HepG2 (cell line): Measurements from ENCODE around the gene MTMR1. TPM values are rescaled to one million over a fixed set of nuclear protein-coding genes. Genes with fewer than 3 reads are reported as not detected.

ENCODE experiments used
- ATAC-seq: fragments of 200-7000 bp; cut with Tn5 transposase; 3 replicates; pipeline ENCODE4 v1.9.1; 2020; ENCODE audit warnings: mild to moderate bottlenecking, moderate library complexity
- BruUV-seq: library from RNA; stranded (reverse); fragments of 400-500 nt; replicated peaks from 2 replicates; lab custom pipeline; 2021; lab: Mats Ljungman, UMichigan
- CTCF ChIA-PET: fragments of 300-600 bp; formaldehyde crosslinking; extraction: SDS; loops from one replicate; lab custom pipeline; 2021; ENCODE audit warnings: low total read pairs, inconsistent platforms, low intra/inter-chr PET ratio; lab: Yijun Ruan, JAX
- POLR2A ChIA-PET: fragments of 350-600 bp; sonication (Branson Sonifier 250); formaldehyde crosslinking; loops from one replicate; lab custom pipeline; 2020; ENCODE audit warnings: antibody characterized with exemption, inconsistent platforms; lab: Yijun Ruan, JAX
- DNase-seq: peaks from one replicate; pipeline ENCODE4 v3.0.0-alpha.2; 2015; ENCODE audit warnings: low spot score
- FAIRE-seq: peaks from 3 replicates; lab custom pipeline; 2011; peaks lifted over from hg19 to GRCh38; lab: Jason Lieb, UNC
- H2AFZ ChIP-seq: one replicate; pipeline ENCODE4 v1.6.1; 2011; ENCODE audit warnings: low read length, inconsistent platforms
- H3K27ac ChIP-seq: fragments of 300-600 bp; 3 replicates; pipeline ENCODE4 v1.8.0; 2011; ENCODE audit warnings: mixed run types, mild to moderate bottlenecking, mixed read lengths, low read length, inconsistent platforms; ENCODE audit not compliant: insufficient read depth; ENCODE audit errors: extremely low read length
- H3K27me3 ChIP-seq, 2 experiments: fragments of 200-600 bp in 1 of 2; 2 replicates in 1 of 2; 3 replicates in 1 of 2; pipeline versions ENCODE4 v1.6.0 to v1.8.0; 2011; ENCODE audit warnings: low read length in 2 of 2, mild to moderate bottlenecking in 2 of 2, moderate library complexity in 2 of 2, inconsistent platforms in 1 of 2; ENCODE audit not compliant: insufficient read depth in 2 of 2, control insufficient read depth in 1 of 2
- H3K36me3 ChIP-seq, 2 experiments: fragments of 200-600 bp in 1 of 2; replicated peaks in 1 of 2; 2 replicates in 1 of 2; 3 replicates in 1 of 2; pipeline versions ENCODE4 v1.5.1 to v1.8.0; 2011; ENCODE audit warnings: low read length in 2 of 2, inconsistent platforms in 1 of 2; ENCODE audit not compliant: insufficient read depth in 2 of 2, control insufficient read depth in 1 of 2
- H3K4me1 ChIP-seq: 2 replicates; pipeline ENCODE4 v1.5.1; 2012; ENCODE audit warnings: low read length, inconsistent platforms; ENCODE audit not compliant: insufficient read depth
- H3K4me2 ChIP-seq: 2 replicates; pipeline ENCODE4 v1.6.0; 2011; ENCODE audit warnings: low read depth, low read length, inconsistent platforms
- H3K4me3 ChIP-seq, 3 experiments: fragments of 200-600 bp in 1 of 3; sonication (generic), shearing (Covaris generic) in 1 of 3; replicated peaks in 1 of 3; 2 replicates each; pipeline ENCODE4 v1.5.1; 2011 to 2016; ENCODE audit warnings: low read length in 3 of 3, inconsistent platforms in 2 of 3, low read depth in 2 of 3, mild to moderate bottlenecking in 2 of 3, control low read depth in 1 of 3, mixed read lengths in 1 of 3; ENCODE audit not compliant: insufficient read depth in 1 of 3
- H3K79me2 ChIP-seq: one replicate; pipeline ENCODE4 v1.6.1; 2011; ENCODE audit warnings: low read length, inconsistent platforms; ENCODE audit not compliant: insufficient read depth
- H3K9ac ChIP-seq: 2 replicates; pipeline ENCODE4 v1.6.0; 2011; ENCODE audit warnings: mild to moderate bottlenecking, low read depth, low read length, inconsistent platforms; ENCODE audit not compliant: insufficient read depth
- H3K9me3 ChIP-seq: 2 replicates; pipeline ENCODE4 v1.5.1; 2012; ENCODE audit warnings: mild to moderate bottlenecking, low read length
- H4K20me1 ChIP-seq: 2 replicates; pipeline ENCODE4 v1.6.0; 2011; ENCODE audit warnings: inconsistent platforms, mild to moderate bottlenecking, low read length, moderate library complexity; ENCODE audit not compliant: insufficient read depth
- BORCS8-MEF2B ChIP-seq: sonication (generic); formaldehyde crosslinking; IDR thresholded peaks from 2 replicates; pipeline ENCODE4 v1.8.0; 2022; ENCODE audit warnings: mild to moderate bottlenecking, missing genetic modification reagents
- CBX1 ChIP-seq: IDR thresholded peaks from one replicate; pipeline ENCODE4 v1.6.1; 2016; ENCODE audit warnings: antibody characterized with exemption, low read depth
- GABPA ChIP-seq, 2 experiments: IDR thresholded peaks; 2 replicates each; pipeline ENCODE4 v1.6.1; 2011 to 2016; ENCODE audit warnings: low read depth in 2 of 2, low read length in 1 of 2, missing biosample characterization in 1 of 2, missing genetic modification characterization in 1 of 2
- GFI1 ChIP-seq: sonication (generic); formaldehyde crosslinking; IDR thresholded peaks from 2 replicates; pipeline ENCODE4 v1.5.0; 2020; ENCODE audit warnings: missing genetic modification reagents, mild to moderate bottlenecking, borderline replicate concordance
- HNF4G ChIP-seq, 2 experiments: sonication (generic) in 1 of 2; formaldehyde crosslinking in 1 of 2; IDR thresholded peaks; 2 replicates each; pipeline versions ENCODE4 v1.4.0 to v1.6.1; 2011 to 2020; ENCODE audit warnings: borderline replicate concordance in 2 of 2, low read depth in 2 of 2, mild to moderate bottlenecking in 2 of 2, low read length in 1 of 2, missing genetic modification reagents in 1 of 2, moderate library complexity in 1 of 2
- MBNL3 ChIP-seq: fragments of 250-450 bp; sonication (Bioruptor Pico); conservative IDR thresholded peaks from 2 replicates; pipeline ENCODE4 v1.8.0; 2022; ENCODE audit warnings: mild to moderate bottlenecking, inconsistent platforms
- POLR2AphosphoS2 ChIP-seq: IDR thresholded peaks from 2 replicates; pipeline ENCODE4 v1.6.1; 2011; ENCODE audit warnings: low read depth, low read length, improper control_type of control experiment
- TAF1 ChIP-seq: sonication (generic); formaldehyde crosslinking; IDR thresholded peaks from 2 replicates; pipeline ENCODE4 v1.4.0; 2020; ENCODE audit warnings: missing genetic modification reagents
- YEATS2 ChIP-seq: sonication (generic); formaldehyde crosslinking; IDR thresholded peaks from 2 replicates; pipeline ENCODE4 v1.4.0; 2020; ENCODE audit warnings: missing genetic modification reagents, borderline replicate concordance
- ZEB1 ChIP-seq: IDR thresholded peaks from 2 replicates; pipeline ENCODE4 v1.6.1; 2012; ENCODE audit warnings: mild to moderate bottlenecking, low read depth, inconsistent platforms; ENCODE audit not compliant: insufficient replicate concordance
- ZFAT ChIP-seq: sonication (generic); formaldehyde crosslinking; conservative IDR thresholded peaks from 2 replicates; pipeline ENCODE4 v1.8.1; 2023; ENCODE audit warnings: missing genetic modification reagents, inconsistent platforms
- ZIK1 ChIP-seq: sonication (generic); formaldehyde crosslinking; IDR thresholded peaks from 2 replicates; pipeline ENCODE4 v1.5.0; 2020; ENCODE audit warnings: mild to moderate bottlenecking, low read depth, missing genetic modification reagents, borderline replicate concordance
- ZNF441 ChIP-seq: sonication (generic); formaldehyde crosslinking; IDR thresholded peaks from 2 replicates; pipeline ENCODE4 v1.7.0; 2021; ENCODE audit warnings: missing genetic modification reagents, borderline replicate concordance
- ZNF577 ChIP-seq: sonication (generic); formaldehyde crosslinking; IDR thresholded peaks from 2 replicates; pipeline ENCODE4 v1.4.0; 2020; ENCODE audit warnings: mild to moderate bottlenecking, low read depth, missing genetic modification reagents, borderline replicate concordance
- ZNF615 ChIP-seq: sonication (generic); formaldehyde crosslinking; IDR thresholded peaks from 2 replicates; pipeline ENCODE4 v1.5.0; 2020; ENCODE audit warnings: mild to moderate bottlenecking, missing genetic modification reagents, borderline replicate concordance
- WGBS: methylation state at CpG from one replicate; pipeline ENCODE4 v1.1.6; 2017; ENCODE audit warnings: low lambda C conversion rate; 5-methylcytosine and 5-hydroxymethylcytosine counted together
- in situ Hi-C: cut with HindIII; loops from 2 replicates; pipeline ENCODE4 v1.10.0; 2017; ENCODE audit warnings: low pct_unique_long_range_greater_than_20kb; ENCODE audit not compliant: extremely low pct_ligation_motif_present
- intact Hi-C: fragments of 100-400 bp; cut with micrococcal nuclease; formaldehyde crosslinking; loops from one replicate; pipeline ENCODE4 v1.10.0; 2022; ENCODE audit not compliant: unreplicated experiment
- polyA plus RNA-seq, 8 experiments: library from polyadenylated mRNA; depleted of rRNA in 3 of 8; stranded (reverse) in 7 of 8; unstranded in 1 of 8; fragments of >200 nt; fragmentation: Illumina TruSeq in 4 of 8; extraction: Trizol in 4 of 8; gene quantifications; 2 replicates each; pipeline versions ENCODE4 v1.2.1 to v1.2.3, GENCODE V29; 2011 to 2016; ENCODE audit warnings: low read depth in 4 of 8, missing spikeins in 1 of 8, mixed read lengths in 1 of 8; ENCODE audit not compliant: insufficient read depth in 1 of 8
- total RNA-seq, 5 experiments: library from RNA; depleted of rRNA; stranded (reverse); fragments of >200 nt; fragmentation: Illumina TruSeq; extraction: Trizol; gene quantifications; 2 replicates each; pipeline ENCODE4 v1.2.3, GENCODE V29; 2016; ENCODE audit warnings: low read depth in 1 of 5
- TF ChIP-seq, protein P1 (sequence below): sonication (generic); formaldehyde crosslinking; IDR thresholded peaks from 2 replicates; pipeline ENCODE4 v1.8.0; 2022; ENCODE audit warnings: mild to moderate bottlenecking, missing genetic modification reagents
- TF ChIP-seq, protein P2 (sequence below): sonication (generic); formaldehyde crosslinking; IDR thresholded peaks from 2 replicates; pipeline ENCODE4 v1.4.0; 2020; ENCODE audit warnings: missing genetic modification reagents

MTMR1 gene
- total and polyA plus RNA-seq, 2 of the 13 experiments (the other 11 are each of a cell fraction or from before 2014, with no cell fraction given): 8.9 to 11.1 TPM

DNA sequence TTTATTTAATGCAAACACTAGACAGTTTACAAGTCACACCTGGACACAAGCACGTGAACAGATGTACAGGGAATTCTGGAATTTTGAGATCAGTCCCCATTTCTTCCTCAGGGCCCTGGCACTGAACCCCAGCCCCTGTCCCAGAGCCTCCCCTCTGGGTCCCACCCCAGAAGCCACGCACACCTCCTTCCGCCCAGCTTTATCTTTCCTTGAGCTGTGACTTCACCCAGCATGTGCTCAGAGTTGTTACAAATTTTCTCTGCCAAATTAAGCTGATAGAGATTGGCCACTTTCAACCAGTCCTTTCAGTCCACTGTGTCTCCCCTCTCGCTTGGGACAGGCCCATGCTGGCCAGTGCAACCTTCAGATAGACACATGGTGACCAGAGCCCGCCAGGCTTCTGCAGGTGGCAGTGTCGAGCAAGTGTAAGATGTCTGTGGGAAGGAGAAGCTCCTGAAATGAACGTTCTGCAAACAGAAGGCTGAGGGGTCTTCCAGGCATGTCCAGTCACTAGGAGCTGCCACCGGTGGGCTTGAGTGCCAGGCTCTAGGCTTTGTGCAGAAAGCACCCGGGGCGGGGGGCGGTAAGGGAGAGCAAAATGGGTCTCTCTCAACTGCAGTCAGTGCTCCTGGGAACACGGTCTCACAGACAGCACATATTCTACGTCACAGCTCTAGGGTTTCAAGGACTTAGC is 73.3 kb downstream of the MTMR1 start:
- no peak overlapping the region for H2AFZ ChIP-seq
- DNase-seq (no peak), ATAC-seq (peak; percentile 57), FAIRE-seq (no peak)
- H3K79me2 ChIP-seq: no peaks in the 10 kb centered on the region
- TF ChIP-seq ZEB1: no peak
- TF ChIP-seq GFI1 (CRISPR knock-in tag): no peak
- no peak for TF ChIP-seq ZFAT (CRISPR knock-in tag)
- TF ChIP-seq MBNL3 (CRISPR knock-in tag): no peak
- no peak for TF ChIP-seq HNF4G (IDR thresholded peaks at IDR 0.05; ENCODE audit: borderline replicate concordance, low read depth, low read length)
- no peak for TF ChIP-seq HNF4G (CRISPR knock-in tag; IDR thresholded peaks at IDR 0.05; ENCODE audit: borderline replicate concordance, low read depth)
- TF ChIP-seq CBX1: no peak
- TF ChIP-seq ZNF441: no peak
- in situ Hi-C loops (no loop called here), intact Hi-C loops (no loop called here)
- H4K20me1 ChIP-seq: no peaks in the 10 kb centered on the region
- BruUV-seq: no TSS peak
- POLR2A ChIA-PET: no interaction called here
- 96% methylated on average over 7 of the region's 13 CpGs for WGBS
- H3K27me3 ChIP-seq: no peaks in the 10 kb centered on the region
- no peak overlapping the region for H3K4me2 ChIP-seq
- no peaks in the 10 kb centered on the region for H3K36me3 ChIP-seq
- H3K27ac ChIP-seq: no peak overlapping the region
- CTCF ChIA-PET: no interaction called here
- H3K9me3 ChIP-seq: no peaks in the 10 kb centered on the region
- no peak overlapping the region for H3K4me3 ChIP-seq
- H3K9ac ChIP-seq: no peak overlapping the region
- no peaks in the 10 kb centered on the region for H3K4me1 ChIP-seq

DNA sequence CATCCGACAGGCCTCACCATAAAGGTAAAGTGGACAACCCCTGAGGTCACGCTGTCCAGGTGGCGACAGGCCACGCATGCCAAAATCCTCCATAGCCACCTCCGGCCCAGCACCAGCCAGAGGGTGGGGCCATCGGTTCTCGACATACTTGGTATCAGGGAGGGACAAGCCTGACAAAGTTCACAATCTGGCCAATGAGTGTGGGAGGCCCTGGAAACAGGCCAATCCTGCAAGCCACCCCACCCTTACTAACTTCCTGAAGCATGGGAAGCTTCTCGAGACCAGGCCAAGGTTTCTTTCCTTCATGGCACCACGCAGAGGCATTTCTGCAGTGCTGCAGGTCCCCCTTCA is 73.8 kb downstream of the MTMR1 start:
- FAIRE-seq: no peak
- BruUV-seq: no TSS peak
- CTCF ChIA-PET: no interaction called here
- H3K4me2 ChIP-seq: no peak overlapping the region
- no peak overlapping the region for H2AFZ ChIP-seq
- no peaks in the 10 kb centered on the region for H3K36me3 ChIP-seq
- H3K9ac ChIP-seq: no peak overlapping the region
- no peaks in the 10 kb centered on the region for H3K27me3 ChIP-seq
- no peaks in the 10 kb centered on the region for H3K4me1 ChIP-seq
- no peak overlapping the region for H3K4me3 ChIP-seq
- POLR2A ChIA-PET: no interaction called here
- no peaks in the 10 kb centered on the region for H4K20me1 ChIP-seq
- DNase-seq: no peak
- H3K27ac ChIP-seq: no peak overlapping the region
- H3K79me2 ChIP-seq: no peaks in the 10 kb centered on the region
- in situ Hi-C loops: no loop called here
- no peaks in the 10 kb centered on the region for H3K9me3 ChIP-seq
- intact Hi-C loops: no loop called here
- no peak for ATAC-seq
- WGBS: 0% methylated on average over 1 of the region's 9 CpGs
- no peak for TF ChIP-seq ZNF615 (CRISPR knock-in tag)
- TF ChIP-seq, protein P1, sequence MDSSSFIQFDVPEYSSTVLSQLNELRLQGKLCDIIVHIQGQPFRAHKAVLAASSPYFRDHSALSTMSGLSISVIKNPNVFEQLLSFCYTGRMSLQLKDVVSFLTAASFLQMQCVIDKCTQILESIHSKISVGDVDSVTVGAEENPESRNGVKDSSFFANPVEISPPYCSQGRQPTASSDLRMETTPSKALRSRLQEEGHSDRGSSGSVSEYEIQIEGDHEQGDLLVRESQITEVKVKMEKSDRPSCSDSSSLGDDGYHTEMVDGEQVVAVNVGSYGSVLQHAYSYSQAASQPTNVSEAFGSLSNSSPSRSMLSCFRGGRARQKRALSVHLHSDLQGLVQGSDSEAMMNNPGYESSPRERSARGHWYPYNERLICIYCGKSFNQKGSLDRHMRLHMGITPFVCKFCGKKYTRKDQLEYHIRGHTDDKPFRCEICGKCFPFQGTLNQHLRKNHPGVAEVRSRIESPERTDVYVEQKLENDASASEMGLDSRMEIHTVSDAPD (CRISPR knock-in tag): no peak
- no peak for TF ChIP-seq ZNF577 (CRISPR knock-in tag)
- TF ChIP-seq ZEB1: no peak
- no peak for TF ChIP-seq GABPA (IDR thresholded peaks at IDR 0.05; ENCODE audit: low read depth, low read length)
- TF ChIP-seq GABPA (CRISPR knock-in tag; IDR thresholded peaks at IDR 0.05; ENCODE audit: low read depth): no peak
- no peak for TF ChIP-seq YEATS2
- TF ChIP-seq BORCS8-MEF2B (CRISPR knock-in tag): no peak
- no peak for TF ChIP-seq ZIK1 (CRISPR knock-in tag)
- TF ChIP-seq, protein P2, sequence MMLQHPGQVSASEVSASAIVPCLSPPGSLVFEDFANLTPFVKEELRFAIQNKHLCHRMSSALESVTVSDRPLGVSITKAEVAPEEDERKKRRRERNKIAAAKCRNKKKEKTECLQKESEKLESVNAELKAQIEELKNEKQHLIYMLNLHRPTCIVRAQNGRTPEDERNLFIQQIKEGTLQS (CRISPR knock-in tag): no peak
- no peak for TF ChIP-seq TAF1 (CRISPR knock-in tag)
- TF ChIP-seq POLR2AphosphoS2: no peak
